ENCODE results near the gene AHNAK2.
"Not testable (repeated sequence)": the region's sequence is repeated elsewhere in the genome, so short reads cannot be mapped to it uniquely, and the experiment has no call there.

Gene AHNAK2

GRCh38 chr14:104950021-104950420 is 28.2 kb downstream of the AHNAK2 start:
- no peak for TF ChIP-seq CTCF (IDR thresholded peaks at IDR 0.05; ENCODE audit: insufficient read depth, low read depth, low read length, missing control alignments)
- DNase-seq (ENCODE audit: low read depth), result no peak
- no peak overlapping the region for H3K4me3 ChIP-seq (ENCODE audit: low read length)

GRCh38 chr14:104949406-104949955 is 28.7 kb downstream of the AHNAK2 start:
- not testable (repeated sequence) for DNase-seq (ENCODE audit: low read depth); H3K4me3 ChIP-seq (ENCODE audit: low read length)

GRCh38 chr14:104948736-104949031 is 29.5 kb downstream of the AHNAK2 start:
- DNase-seq (ENCODE audit: low read depth), result no peak
- TF ChIP-seq CTCF (IDR thresholded peaks at IDR 0.05; ENCODE audit: insufficient read depth, low read depth, low read length, missing control alignments), result no peak
- no peak overlapping the region for H3K4me3 ChIP-seq (ENCODE audit: low read length)

- not testable (repeated sequence) for H3K4me3 ChIP-seq (ENCODE audit: low read length); DNase-seq (ENCODE audit: low read depth)
Measured at GRCh38 chr14:104947881-104948735, 30.1 kb downstream of the AHNAK2 start.

- not testable (repeated sequence) for H3K4me3 ChIP-seq (ENCODE audit: low read length); DNase-seq (ENCODE audit: low read depth)
Measured at GRCh38 chr14:104947201-104947600, 31.0 kb downstream of the AHNAK2 start.

- not testable (repeated sequence) for H3K4me3 ChIP-seq (ENCODE audit: low read length); DNase-seq (ENCODE audit: low read depth)
Measured at GRCh38 chr14:104945986-104946965, 31.9 kb downstream of the AHNAK2 start.

GRCh38 chr14:104945266-104945665 is 32.9 kb downstream of the AHNAK2 start:
- DNase-seq (ENCODE audit: low read depth); H3K4me3 ChIP-seq (ENCODE audit: low read length): not testable (repeated sequence)

- not testable (repeated sequence) for H3K4me3 ChIP-seq (ENCODE audit: low read length); DNase-seq (ENCODE audit: low read depth)
Measured at GRCh38 chr14:104944436-104945205, 33.6 kb downstream of the AHNAK2 start.

- not testable (repeated sequence) for H3K4me3 ChIP-seq (ENCODE audit: low read length); DNase-seq (ENCODE audit: low read depth)
Measured at GRCh38 chr14:104944016-104944308, 34.2 kb downstream of the AHNAK2 start.

GRCh38 chr14:104943216-104944015 is 34.8 kb downstream of the AHNAK2 start:
- H3K4me3 ChIP-seq (ENCODE audit: low read length); DNase-seq (ENCODE audit: low read depth): not testable (repeated sequence)
